HG02840 (cell line): Measurements from ENCODE around the gene ARHGAP25.

Source experiments
- ATAC-seq: cut with Tn5 transposase; IDR thresholded peaks from one replicate; pipeline ENCODE4 v1.9.1; 2021; ENCODE audit warnings: mild to moderate bottlenecking, moderate library complexity, moderate number of reproducible peaks; ENCODE audit not compliant: unreplicated experiment, low FRiP score

The ARHGAP25 gene

DNA sequence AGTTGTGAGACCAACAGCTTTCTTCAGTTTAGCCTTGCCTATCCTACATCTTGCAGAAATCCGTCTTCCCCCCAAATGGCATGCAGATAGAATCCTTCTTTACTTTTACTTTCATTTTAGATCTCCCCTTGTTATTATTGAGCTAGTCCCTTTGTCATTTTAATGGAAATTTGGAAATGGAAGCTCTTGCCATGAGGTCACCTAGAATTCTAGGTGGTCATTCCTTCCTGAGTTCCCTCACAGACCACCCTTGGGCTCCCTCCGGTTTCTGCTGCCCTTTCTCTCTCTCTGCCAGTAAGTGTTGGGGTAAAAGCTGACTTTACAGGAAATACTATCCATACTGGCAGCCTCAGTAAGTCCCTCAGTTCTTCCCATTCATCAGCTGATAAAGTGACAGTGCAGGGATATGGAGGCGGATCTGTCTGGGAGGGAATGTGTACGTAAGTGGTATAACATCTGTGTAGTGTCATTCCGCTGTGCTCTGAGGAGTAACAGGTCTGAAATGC, 30.2 kb downstream of the ARHGAP25 start:
- ATAC-seq: no peak

DNA sequence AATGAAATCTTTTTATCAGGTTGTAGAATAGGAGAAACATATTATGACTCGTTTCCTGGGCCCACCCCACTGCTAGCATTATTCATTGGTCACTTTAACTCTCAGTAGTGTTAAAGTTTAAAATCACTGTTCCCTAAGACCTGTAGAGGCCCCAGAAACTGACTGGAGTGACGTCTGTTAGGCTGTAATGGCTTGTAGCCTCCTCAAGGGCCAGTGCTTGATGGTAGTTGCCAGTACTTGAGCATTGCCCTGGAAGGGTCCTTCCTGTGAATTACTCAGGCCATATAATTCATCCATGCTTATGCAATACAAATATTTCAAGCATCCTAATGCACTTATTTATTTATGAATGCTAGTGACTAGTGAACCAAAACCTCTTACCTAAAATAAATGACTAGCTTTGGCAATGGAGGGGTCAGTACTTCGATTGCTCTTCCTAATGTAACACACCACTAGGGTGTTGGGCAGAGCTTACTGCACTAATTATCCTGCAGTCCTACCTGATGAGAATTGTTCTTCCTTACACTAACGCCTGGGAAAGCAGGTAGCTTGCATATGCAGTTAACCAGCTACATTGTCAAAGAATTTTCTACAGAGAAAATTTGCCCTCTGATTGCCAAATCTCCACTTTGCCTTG, 31.2 kb downstream of the ARHGAP25 start:
- no peak for ATAC-seq

DNA sequence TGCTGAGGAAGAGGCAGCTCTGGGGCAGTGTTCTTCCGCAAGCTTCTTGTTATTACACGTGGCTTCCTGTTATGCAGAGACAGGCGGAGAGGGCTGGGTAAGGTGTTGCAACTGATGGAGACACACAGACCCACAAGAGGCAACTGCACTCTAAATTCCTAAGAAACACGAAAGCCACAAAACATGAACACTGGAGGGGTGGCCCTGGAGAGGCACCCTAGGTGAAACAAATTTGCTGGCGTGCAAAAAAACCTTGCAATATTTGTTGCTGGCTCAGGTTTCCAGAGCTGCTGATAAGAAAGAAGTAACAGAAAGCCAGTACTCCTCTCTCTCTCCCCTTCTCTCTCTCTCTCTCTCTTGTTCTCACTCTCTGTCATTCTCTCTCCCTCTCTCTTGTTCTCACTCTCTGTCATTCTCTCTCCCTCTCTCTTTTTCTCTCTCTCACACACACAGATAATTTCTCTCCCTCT, 31.8 kb downstream of the ARHGAP25 start:
- ATAC-seq: no peak

DNA sequence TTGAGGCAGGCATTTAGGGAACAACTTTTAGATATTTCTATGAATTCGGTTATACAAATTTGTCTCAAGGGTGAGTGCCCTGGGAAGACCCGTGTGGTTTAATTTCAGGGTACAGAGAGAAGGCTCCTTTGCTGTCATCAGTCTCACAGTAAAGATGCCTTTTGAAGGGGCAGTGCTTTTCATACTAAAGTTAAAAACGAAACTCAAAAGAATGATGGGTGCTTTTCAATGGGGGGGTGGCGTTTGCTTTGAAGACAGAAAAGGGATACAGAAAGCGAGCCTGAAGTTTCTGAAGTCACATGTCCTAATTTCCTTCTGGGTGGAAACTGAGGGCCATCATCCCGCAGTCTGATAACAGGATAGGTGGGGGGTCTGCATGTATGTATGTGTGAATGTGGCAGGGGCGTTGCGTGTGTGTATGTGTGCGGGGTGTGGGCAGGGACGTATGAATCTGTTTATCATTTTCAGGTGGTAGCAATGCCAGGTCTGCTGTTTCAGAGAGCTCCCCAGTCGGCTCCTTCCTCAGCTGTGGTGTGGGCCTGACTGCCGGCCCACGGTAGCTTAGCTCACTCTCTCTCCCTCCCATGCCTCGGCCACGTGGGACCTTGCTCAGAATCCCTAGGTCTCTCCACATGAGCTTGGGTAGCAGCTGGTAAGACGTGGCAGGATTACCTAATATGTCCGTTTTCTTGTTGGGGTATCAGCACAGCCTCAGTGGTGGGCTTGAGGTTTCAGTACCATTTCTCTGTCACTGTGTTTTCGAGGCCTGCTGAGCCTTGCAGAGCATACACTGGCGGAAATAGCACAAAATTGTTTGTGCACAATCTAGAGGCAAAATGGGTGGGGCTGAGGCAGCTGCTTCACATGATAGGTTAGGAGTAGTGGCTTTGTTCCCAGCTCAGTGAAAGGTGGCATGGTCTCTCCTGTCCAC, 32.7 kb downstream of the ARHGAP25 start:
- ATAC-seq: no peak

DNA sequence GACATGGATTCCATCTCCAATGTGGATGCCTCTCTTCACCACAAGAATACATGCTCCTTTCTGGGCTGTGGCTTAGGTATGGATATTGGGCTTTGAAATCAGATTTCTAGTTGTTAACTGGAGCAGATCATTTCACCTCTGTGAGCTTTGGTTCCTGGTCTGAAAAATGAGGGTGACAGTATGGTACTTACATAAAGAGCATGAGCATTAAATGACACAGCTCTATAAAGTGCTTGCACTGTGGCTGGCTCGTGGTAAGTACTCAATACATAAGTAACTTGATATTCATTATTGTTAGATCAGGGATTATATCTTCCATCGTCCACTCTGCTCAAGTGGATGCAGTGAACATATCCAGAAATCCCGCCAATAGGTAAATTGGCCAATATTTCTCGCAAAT, 33.4 kb downstream of the ARHGAP25 start:
- no peak for ATAC-seq

DNA sequence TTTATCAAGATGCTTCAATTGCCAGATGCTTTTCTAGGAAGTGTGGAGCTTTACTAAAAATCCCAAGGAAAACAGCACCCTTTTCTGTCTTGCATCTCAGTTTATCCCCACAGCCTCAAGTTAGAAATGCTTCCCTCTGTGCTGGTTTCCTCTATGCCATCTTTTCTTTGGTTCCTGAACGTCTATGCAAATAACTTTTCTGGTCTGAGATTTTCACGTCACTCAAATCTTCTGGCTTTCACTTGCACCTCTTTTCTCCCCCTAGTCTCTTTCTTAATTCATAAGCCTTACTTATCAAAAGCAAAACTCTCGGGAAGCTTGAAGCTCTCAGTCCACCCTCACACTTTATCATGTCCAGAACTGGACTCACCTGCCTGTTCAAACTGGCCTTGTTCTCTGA, 33.9 kb downstream of the ARHGAP25 start:
- no peak for ATAC-seq

DNA sequence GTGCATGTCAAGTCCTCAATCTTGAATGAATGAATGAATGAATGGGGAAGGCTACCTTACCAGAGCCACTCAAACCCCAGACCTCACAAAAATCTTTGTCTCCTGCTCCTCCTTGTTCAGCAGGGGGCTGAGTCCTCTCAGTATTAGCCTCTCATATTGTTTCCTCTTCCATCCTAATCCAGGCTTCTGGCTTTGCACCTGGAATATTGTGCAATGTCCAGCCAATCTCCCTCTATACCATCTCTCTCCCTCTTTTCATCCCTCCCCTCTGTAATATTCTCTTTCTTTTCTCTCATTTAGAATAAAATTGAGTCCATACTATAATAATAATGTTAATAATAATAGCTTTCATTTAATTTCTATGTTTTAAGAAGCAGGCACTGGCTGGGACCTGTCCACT, 34.3 kb downstream of the ARHGAP25 start:
- ATAC-seq: no peak

DNA sequence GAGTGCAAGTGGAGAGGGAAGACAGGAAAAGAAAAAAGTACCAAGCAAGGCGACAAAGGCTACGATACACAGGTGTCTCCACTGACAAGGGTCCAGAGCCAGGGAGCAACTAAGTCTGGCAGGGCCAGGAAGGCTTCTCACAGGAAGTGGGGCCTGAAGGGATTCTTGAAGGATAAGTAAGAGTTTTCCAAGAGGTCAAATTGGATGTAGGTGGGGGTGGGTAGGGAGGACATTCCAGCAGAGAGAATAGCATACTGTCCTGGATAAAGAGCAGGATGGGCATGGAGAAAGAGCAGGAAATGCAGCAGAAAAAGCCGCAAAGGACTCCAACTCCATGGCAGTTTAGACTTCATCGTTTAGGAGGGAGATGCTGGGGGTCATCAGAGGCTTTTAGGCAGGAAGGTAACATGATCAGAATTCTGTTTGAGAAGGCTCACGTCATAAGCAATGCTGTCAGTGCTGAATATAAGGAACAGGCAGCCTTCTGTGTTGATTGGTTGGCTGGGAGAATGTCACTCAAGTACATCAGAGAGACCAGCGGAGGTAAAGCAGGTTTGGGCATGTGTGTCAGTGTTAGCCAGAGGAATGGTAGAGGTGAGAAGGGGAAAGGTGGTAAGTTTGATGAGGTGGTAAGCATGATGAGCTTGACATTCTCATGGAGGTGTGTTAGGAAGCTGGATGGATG, 35.1 kb downstream of the ARHGAP25 start:
- ATAC-seq: no peak

DNA sequence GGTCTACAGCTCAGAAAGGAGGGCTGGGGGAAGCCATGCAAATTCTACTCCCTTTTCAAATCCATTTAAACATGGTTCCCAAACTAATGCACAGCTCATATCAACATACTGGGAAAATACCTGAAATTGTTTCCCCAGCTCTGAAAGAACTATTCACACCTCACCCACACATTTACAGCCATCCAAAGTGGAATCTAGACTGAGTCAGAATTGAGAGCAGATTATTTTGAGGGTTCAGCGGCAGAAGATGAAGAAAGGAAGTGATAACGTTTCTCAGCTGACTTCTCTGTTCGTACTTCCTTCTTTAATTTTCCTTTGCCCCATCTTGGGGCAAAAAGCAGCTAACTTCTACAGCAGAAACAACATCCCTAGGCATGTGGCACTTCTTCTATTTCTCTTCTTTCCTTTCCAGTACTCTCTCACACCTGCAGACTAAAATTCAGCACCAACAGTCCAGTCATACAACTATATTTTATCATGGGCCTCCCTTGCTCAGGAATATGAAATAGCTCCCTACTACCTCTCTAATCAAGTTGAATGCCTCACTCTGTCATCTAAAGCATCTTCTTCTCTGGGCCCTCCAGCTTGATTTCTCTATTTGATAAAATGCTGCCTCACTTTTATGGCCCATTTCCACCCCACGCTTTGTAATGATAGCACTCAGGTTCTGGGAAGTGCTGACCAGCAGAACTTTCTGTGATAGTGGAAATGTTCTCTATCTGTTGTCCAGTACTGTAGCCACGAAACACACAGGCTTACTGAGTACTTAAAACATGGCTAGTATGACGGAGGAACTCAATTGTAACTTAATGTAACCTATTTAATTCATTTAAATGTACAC, 35.9 kb downstream of the ARHGAP25 start:
- ATAC-seq: no peak

DNA sequence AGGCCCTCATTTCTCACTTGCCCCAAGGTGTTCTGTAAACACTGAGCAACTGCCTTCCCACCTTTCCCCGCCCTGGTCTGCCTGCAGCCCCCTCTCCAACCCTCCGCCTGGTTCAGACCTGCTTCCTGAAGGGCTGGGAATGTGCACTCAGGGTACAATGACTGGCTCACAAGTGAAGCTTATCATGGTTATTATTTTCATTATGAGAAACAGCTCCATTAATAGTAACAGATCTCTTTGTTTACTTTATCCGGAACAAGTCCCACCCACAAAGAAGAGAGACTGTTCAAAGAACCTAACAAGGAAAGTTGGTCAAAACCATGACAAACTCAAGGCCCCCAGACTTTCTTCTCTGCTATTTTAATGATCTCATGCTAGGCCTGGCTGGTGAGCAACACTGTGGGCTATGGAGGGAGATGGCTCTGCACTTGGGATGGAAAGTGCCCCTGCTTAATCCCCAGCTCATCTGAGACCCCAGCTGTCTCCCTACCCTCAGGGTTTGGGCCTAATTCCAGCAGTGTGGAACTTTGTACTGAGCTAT, 36.7 kb downstream of the ARHGAP25 start:
- ATAC-seq: no peak

DNA sequence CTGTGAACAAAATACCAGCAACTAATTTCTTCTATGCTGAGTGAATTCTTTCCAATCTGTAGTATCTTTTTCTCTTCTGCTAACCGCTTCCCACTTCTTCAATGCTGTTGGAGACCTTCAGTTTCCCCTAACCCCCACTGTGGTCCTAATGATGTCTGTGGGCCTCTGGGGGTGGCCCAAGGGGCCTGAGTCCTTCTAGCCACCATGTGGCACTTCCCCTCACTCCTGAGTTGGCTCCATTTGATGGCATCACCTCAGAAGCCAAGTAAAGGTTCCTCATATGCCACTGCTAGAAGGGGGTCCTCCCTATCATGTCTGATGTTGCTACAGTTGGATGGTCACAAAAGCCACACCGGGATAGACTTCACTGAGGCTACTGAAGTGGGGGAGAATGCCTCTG, 37.5 kb downstream of the ARHGAP25 start:
- ATAC-seq: no peak

DNA sequence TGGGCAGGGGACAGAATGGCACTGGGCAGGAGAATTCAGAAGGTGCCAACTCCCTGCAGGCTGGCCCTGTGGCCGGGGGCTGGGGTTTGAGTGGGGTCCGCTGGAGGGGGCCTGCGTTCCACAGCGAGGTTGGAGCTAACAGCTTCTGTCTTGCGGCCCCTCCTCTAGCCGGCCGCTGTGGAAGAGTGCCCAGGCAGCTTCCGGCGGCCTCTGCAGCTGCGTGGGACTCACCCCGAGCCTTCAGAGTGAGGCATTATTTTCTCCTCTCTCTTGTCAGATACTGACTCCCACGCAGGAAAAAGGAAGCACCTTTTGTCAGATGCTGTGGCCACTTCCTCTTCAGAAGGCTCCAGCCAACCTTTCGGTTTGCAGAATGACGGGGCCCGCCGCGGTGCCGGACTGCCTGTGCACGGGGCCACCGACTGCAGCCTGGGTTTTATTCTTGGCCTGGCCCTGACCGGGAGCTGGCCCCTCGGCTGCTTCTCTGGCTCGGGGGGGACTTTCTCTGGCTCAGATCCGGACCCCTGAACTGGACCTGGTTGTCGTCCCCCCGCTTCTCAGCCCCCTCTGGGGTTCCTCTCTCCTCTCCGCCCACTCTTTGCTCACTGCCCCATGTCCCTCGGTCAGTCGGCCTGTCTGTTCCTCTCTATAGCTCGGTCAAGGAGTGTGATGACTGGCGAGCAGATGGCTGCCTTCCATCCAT, 40.1 kb downstream of the ARHGAP25 start:
- ATAC-seq: peak; percentile 86

DNA sequence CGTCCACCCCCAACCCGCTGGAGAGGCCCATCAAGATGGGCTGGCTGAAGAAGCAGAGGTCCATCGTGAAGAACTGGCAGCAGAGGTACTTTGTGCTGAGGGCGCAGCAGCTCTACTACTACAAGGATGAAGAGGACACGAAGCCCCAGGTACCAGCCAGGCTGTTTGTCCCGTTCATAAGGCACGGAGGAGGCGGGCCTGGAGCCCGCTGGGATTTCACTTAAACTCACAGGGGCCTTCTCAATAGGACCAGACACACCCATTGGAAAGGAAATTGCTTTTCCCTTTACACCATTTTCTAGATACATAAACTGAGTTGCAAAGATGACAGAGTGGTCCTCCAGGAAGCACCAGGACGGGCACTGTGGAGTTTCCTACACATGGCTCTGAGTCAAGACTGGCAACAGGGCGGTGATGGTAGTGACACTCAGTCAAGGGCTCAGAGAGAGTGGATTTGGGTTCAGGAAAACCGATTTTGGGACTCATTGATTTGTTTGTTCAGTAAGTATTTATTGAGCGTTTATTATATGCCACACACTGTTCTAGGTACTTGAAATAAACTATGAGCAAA, 40.7 kb downstream of the ARHGAP25 start:
- ATAC-seq: no peak

DNA sequence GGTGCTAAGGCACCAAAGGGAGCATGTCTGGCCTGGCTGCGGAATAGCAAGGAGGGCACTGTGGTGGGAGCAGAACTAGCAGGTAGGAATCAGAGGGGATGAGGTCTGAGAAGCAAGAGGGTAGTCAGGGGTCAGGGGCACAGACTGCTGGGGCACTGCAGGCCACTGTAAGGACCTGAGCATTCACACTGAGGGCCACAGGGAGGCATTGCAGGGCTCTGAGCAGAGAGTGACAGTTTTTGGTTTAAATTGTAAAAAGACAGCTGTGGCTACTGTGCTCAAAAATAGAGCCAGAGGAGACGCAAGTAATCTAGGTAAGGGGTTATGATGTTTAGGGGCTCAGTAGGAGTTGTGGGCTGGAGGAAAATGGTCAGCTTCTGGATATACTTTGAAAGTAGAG, 41.5 kb downstream of the ARHGAP25 start:
- no peak for ATAC-seq

DNA sequence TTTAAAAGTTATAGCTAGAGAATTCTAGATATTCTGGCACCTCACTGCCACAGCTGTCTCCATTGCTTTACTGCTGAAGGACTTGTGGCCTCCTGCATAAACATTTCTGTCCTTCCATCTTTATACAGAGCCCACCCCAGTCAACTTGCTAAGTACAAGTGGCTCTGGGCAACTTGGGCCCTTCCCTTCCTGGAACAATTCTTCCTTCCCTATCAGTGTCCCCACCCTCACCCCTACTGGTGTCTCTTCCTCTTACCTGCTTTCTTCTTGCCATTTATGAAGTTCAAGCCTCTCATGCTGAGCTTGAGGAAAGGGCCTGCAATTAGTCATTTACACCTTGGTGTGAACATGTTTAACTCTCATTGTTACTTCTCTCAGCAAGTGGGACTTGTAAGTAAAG, 45.0 kb downstream of the ARHGAP25 start:
- no peak for ATAC-seq

DNA sequence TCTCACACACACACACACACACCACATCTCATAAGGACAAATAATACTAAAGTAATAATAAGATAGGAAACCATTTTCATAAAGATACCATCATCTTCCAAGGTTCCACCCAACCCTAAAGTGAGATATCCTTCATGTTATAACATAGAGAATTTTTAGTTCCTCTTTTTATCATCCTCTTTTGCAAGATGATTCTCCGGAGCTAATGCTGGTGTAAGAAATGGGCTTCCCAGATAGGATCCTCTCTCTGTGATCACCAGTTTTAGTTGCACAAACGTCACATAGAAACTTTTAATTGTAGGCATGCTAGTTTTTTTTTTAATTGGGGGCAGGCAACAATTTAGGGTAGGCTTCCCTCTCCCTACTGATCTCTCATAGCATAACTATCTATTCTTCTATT, 49.6 kb downstream of the ARHGAP25 start:
- ATAC-seq: no peak

DNA sequence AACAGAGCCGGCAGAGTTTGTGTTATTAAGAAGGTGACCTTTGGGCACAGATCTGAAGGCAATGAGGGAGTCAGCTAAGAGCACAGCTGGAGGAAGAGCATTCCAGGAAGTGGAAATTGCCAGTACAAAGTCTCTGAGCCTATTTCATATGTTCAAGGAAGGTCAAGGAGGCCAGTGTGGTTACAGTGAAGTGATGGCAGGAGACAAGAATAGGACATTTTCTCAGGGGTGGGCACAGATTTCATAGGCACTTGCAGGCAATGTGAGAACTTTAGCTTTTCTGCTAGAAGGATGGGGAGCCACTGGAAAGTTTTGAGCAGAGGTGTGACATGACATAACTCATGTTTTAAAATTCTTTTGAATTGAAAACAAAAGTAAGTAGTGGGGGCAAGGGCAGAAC, 50.3 kb downstream of the ARHGAP25 start:
- no peak for ATAC-seq

DNA sequence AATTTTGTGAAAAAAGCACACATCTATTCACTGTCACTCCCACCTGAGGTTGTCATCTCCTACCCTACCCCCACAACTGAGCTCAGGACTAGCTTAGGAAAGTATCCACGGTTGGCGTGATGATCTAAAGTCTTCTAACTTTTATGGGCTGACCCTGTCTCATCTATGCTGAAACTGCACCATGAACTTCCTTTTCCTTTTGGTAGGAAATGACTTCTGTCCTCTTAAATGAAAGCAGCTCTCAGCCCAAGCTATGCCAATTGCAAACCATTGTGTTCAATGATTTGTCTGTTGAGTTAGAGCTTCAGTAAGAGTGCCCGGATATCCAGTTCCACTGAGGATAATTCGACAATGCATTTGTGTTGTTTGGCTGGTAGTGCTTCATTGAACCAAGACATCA, 52.7 kb downstream of the ARHGAP25 start:
- ATAC-seq: no peak

DNA sequence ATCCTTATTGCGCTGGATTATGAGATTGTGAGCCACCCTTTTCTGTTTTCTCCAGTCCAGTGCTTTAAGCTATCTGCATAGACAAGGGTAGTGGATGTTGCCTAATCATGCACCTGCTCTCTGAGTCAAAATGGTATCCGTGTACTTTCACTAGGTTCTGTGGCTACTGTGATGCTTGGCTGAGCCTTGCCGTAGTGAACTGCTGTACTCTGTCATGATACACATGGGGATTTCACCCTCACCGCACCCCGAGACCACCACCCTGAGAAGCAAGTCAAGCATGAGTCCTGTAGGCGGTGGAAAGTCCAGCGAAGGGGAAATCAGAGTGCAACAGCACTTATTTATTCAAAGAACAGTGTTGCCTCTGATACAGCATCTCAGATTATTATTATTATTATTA, 55.0 kb downstream of the ARHGAP25 start:
- ATAC-seq: peak; percentile 99
